GOT3 (cell line): ENCODE measurements around the gene CIRBP.
A peak's percentile ranks its signal among the peaks of the same experiment; 100 is the strongest.
"Not testable (repeated sequence)": the region's sequence is repeated elsewhere in the genome, so short reads cannot be mapped to it uniquely, and the experiment has no call there.

Source experiments
- DNase-seq: peaks from one replicate; lab custom pipeline; 2025; ENCODE audit warnings: mixed read lengths; lab: John Stamatoyannopoulos, UW

CIRBP gene

DNA sequence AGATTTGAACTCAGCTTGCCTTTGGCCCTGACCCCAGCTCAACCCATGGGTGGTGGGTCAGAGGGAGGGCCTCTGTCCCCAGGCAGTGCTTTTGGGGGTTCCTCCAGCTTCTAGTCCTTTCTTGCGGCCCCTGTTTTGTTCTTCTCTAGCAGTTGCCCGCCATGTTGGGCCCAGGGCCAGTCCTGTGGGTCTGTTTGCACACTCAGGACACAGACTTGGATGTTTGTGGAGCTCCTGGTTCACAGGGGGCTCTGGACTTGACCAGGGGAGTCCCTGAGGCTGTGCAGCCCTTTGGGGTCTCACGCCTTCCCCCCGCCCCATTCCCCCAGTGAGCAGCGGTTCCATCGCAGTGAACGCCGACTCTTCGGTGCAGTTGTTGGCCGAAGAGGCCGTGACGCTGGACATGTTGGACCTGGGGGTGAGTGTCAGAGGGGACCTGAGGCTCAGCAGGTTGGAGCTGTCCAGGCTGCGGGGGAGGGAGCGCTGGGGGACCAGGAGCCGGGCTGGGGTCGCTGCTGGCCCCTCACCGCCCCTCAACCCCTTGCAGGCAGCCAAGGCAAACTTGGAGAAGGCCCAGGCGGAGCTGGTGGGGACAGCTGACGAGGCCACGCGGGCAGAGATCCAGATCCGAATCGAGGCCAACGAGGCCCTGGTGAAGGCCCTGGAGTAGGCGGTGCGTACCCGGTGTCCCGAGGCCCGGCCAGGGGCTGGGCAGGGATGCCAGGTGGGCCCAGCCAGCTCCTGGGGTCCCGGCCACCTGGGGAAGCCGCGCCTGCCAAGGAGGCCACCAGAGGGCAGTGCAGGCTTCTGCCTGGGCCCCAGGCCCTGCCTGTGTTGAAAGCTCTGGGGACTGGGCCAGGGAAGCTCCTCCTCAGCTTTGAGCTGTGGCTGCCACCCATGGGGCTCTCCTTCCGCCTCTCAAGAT is 25.1 kb upstream of the CIRBP start:
- peak; percentile 39 for DNase-seq

DNA sequence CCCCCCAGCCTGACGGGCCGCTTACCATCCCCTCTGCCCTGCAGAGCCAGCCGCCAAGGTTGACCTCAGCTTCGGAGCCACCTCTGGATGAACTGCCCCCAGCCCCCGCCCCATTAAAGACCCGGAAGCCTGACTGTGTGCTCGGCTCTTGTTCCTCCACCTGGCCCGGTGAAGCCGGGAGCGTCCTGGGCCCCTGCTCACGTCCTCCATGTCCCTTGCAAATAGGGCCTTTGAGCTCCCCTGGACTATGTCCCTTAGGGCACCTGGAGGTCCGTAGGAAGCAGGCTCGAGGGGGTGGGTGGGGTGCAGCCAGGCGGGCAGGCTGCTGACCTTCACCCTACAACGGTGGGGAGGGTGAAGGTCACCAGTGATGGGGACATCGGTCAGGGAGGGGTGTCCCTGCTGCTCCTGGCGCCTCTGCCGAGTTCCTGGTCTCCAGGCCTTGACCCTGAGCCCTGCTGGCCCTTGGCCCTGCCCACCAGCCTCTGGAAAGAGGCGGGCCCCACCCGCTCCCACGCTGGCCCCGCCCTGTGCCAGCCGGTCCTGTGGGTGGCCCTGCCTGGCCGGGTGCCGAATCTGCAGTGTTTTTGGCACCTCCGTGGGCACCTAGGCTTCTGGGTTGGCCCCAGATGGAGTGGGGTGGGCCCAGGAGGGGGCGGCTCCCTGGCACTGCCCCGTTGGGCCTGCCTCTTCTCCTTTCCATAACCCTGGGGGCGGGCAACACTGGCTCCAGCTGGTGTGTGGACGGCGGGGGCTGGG is 24.3 kb upstream of the CIRBP start:
- no peak for DNase-seq

DNA sequence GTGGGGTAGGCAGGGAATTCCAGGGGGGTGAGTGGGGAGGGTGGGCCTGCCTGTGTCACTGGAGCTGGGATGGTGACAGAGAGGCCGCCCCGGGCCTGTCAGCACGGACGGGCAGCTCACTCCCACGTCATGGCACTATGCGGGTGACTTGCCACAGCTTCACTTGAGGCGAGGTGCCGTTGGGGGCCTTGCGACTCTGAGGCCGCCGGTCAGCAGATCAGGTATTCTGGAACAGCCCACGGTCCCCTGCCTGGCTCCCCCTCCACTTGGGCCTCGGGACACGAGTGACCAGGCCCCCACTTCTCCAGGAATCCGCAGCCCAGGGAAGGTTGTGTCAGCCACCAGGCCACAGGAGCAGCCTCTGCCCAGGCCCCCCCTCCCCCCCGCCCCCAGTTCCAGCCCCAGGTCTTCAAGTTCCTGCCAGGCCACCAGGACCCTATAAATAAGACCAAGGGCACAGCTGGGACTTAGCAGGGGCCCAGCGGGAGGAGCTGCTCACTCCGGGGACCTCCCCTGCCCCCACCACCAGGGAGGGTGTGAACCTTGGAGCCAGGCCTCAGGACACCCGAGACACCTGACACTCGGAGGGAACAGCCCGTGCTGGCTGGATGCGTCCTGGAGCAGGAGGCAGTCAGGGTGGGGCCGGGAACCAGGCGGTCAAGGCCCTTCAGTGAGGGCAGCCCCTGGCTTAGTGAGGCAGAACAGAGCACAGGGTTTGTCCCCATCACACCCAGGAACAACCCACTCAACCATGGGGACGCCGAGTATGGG is 23.5 kb upstream of the CIRBP start:
- no peak for DNase-seq

DNA sequence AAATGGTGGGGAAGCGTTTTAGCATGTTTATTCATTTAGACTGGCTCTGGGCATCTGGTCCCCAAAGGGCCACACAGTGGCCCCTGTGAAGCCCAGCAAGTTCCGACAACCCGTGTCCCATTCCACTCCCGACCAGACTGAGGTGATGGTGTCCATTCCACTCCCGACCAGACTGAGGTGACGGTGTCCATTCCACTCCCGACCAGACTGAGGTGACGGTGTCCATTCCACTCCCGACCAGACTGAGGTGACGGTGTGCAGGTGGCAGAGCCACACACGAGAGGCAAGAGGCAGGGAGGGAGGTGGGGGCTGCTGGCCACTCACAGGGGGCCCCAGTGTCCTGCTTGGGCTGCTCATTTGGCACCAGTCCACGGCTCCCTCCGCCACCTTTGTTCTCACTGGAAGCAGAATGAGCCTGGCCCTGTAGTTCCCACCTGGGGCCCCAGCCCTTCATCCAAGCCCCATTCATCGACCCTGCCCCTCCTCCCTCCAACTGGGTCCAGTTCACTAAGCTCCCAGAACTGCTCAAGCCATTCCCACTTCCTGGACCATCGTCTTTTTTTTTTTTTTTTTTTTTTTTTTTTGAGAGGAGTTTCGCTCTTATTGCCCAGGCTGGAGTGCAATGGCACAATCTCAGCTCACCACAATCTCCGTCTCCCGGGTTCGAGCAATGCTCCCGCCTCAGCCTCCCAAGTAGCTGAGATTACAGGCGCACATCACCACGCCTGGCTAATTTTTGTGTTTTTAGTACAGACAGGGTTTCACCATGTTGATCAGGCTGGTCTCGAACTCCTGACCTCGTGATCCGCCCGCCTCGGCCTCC is 22.7 kb upstream of the CIRBP start:
- not testable (repeated sequence) for DNase-seq

DNA sequence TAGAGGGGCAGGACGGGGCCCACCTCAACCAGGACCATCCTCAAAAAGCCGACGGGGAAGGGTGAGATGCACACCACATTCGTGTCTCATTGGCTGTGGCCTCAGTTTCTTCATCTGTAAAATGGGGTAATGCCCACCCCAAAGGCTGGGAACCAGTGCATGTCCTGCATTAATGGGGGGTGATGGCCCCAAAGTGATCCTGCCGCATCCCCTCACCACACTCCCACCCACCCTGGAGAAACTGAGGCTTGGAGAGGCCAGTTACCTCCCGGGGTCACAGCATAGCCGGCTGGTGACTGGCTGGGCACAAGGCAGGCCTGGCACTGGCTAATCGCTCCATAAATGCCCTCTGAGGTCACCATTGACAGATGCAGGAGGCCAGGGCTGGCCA is 21.4 kb upstream of the CIRBP start:
- DNase-seq = no peak

DNA sequence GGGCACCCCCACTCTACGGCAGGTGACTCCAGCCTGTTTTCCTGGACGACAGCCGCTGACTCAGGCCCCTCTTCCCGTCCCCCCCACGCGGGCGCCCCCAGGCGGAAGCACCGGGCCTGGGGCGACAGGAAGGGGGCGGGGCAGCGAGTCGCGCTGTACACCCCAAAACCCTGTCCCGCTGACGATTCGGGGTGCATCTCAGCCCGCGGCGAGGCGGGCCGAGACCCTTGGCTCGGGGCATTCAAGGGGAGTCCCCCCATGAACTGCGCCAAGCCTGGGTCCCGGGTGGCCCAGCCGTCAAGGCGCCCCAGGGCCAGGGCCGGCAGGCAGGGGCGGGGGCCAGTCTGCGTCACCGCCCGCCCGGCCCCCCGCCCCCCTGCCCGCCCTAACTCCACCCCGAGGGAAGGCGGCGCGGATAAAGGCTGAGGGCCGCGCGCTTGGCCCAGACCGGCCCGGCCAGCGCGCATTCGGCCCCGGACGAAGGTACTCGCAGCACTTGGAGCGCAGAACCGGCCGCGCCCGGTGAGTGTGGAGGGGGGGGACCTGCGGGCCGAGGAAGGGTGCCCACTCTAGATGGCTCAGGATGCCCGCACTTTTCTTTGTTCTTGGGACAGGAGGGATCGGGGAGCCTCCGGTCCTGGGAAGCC is 20.9 kb upstream of the CIRBP start, which contains the start of gene MIDN:
Gene MIDN (plus strand): TSS at position 445 of the 647 bp plus-strand sequence. CDS start 1,714 bp downstream, outside the sequence.
- peak; percentile 87 for DNase-seq

DNA sequence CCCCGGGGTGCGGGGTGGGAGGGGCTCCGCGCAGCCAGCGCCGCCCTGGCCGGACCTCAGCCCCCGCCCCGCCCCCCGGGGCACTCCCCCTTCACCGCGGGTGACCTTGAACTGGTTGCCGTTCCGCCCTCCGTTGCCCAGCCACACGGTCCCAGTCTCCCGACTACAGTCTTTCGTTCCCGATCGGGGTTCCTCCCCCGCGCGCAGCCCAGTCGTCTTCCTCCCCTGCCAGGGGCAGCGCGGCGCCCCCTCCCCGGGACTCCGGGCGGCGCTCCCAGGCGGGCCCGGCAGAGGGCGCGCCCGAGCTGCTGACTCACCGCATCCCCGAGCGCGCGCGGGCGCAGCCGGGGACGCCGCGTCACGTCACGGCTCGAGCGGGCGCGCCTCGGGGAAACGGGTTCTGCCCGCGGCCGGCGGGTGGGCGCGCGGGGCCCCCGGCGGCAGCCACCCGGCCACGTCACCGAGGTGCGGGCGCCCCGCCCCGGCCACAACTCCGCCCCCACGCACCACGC is 20.3 kb upstream of the CIRBP start:
- peak; percentile 87 for DNase-seq

DNA sequence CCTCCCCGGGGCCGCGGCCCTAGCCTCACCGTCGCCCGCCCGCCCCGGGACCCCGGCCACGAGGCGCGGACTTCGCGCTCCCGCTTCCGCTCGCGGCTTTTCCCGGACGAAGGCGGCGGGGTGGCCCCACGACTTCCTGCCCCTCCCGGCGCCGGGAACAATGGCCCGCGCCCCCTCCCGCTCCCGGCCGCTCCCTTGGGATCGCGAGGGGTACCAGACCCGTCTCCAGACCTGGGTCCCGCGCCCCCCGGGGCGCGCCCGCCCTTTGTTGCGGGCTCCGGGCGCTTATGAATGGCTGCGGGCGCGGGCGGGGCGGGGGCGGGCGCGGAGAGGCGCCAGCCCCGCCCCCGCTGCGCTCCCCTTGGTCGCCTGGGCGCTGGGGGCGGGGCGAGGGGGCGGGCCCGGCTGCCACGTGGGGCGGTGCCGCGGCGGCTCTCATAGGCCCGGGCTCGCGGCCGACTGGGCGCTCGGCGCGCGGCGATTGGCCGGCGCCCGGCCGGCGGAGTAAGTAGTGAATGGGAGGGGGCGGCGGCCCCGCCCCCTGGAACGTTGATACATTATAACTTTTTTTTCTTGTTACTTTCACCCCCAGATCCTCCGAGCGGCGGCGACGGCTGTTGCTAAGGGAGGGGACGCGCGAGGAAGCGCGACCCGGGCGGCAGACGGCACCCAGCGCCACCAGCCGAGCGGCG is 19.7 kb upstream of the CIRBP start:
- DNase-seq = peak; percentile 92

DNA sequence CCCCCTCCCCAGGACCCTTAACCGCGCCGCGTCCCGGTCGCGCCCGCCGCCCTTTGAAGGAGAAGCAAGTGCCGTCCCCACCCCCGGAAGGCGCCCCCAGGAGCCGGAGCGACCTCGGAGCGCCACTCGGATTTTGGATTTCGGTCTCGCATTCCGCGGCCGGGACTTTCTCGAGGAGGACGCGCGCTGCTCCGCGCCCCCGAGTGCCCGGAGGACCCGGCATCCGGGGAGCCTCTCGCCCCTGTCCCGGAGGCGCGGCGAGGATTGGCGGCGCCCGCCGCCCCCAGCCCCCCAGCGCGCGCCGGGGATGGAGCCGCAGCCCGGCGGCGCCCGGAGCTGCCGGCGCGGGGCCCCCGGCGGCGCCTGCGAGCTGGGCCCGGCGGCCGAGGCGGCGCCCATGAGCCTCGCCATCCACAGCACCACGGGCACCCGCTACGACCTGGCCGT is 19.1 kb upstream of the CIRBP start:
- DNase-seq = no peak

DNA sequence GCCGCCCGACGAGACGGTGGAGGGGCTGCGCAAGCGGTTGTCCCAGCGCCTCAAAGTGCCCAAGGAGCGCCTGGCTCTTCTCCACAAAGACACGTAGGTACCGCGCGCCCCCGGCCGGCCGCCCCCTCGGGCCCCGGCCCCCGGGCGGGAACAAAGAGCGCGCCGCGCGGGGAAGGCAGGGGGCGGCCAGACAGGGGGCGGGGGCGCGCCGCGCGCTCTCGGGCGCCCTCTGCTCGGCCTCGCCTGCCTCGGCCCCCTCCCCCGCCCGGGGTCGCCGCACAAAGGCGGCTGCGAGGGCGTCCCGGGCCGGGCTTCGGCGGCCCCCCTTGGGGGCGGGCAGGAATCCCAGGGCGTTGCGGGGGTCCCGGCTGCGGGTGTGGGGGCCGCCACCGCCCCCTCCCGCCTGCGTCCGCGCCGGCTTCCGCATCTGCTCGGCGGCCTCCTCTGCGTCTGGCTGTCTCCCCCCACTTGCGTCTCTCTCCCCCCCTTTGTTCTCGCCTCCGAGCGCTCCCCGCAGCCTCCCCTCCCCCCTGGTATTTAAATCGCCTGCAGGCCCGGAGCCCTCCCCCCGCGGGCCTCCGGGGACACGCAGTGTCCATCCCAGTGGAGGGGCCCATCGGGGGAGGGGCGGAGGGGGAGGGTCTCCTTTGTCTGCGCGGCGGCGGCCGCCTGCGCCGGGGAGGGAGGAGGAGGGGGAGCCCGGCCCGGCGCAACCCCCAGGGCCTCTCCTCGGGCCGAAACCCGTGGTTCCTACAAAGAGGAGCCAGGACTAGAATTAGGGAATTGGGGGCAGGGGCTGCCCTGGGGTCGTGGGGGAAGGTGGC is 18.5 kb upstream of the CIRBP start:
- DNase-seq = no peak

DNA sequence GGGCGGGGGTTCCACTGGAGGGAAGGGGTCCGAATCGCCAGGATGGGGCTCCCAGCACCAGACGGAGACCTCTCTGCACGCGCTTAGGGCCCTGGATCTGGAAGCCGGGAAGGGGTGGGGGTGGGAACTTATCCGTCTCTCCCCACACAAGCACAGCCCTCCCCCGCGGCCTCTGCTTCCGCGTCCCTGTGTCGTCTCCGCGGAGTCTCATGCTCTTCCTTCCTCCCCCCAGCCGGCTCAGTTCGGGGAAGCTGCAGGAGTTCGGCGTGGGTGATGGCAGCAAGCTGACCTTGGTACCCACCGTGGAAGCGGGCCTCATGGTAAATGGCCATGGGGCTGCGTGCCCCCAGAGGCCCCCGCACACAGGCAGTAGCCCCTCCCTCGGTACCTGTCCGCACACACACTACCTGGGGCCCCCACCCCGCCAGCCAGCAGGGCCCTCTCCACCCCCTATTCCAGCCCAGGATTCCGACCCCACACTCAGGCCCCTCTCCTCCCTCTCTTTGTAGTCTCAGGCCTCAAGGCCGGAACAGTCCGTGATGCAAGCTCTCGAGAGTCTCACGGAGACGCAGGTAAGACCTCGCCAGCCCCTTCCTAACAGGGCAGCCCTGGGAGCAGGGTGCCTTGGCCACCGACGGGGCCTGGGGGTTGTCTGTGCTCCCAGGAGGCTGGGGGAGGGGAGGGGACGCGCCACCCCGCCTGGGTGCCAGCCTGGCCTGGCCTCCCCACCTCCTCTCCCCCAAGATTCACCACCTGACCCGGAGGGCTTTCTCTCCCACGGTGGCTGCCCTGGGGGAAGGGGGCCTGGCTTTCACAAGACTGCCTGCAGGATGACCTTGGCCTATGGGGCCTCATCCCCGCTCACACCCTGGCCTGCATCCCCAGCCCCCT is 17.6 kb upstream of the CIRBP start:
- no peak for DNase-seq

DNA sequence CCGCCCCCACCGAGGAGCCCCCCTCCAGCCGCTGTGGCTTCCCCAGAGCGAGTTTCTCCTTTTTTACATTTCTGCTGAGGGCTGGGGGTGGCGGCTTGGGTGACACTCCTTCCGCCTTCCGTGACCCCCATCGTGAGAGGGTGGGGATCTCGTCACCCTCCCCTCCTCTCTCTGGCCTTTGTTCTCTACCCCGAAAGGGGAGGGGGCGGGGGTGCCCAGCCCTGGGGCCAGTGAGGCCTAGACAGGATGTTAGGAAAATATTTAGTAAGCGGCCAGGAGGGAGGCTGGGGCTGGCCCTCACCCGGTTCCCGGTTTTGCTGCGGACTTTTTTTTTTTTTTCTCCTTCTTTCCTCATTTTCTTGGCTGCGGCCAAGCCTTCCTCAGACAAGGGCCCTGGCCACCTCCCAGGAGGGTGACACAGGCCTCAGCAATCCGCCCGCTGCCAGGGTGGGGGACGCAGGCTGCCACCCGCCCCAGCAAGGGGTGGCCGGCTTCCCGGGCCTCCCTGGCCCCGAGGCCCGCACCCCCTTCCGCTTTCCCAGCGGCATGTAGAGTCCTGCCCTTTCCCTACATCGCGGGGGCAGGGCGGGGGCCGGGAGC is 16.8 kb upstream of the CIRBP start:
- DNase-seq = peak; percentile 78

DNA sequence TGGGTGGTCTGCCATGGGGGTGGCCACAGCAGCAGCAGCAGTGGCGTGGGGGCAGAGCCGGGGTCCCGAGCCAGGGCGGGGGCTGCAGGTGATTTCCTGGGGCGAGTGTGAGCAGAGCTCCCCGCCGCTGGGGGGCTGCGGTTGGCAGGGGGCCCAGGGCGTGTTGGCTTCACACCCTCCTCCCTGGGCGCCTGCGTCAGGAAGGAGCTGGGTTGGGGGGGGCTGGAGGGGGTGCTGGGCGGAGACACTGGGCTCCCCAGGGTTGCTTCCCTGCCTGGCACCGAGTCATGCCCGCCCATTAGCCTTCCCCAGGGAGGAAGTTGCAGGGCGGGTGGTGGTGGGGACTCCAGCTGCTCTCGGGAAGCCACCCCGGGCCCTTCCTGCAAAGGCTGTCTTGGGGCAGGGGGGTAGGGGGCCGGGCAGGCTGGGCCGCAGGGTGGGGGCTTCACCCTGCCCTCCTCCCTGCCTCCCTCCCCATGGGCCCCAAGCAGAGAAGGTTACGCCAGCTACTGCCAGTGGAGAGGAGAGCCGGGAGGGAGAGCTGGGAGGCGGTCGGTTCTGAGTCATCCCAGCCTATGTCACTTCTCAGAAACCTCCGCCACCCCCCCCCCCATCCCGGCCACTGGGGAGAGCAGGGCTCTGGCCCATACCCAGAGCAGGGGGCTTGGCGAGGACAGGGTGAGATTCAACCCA is 16.2 kb upstream of the CIRBP start:
- DNase-seq = peak; percentile 79

DNA sequence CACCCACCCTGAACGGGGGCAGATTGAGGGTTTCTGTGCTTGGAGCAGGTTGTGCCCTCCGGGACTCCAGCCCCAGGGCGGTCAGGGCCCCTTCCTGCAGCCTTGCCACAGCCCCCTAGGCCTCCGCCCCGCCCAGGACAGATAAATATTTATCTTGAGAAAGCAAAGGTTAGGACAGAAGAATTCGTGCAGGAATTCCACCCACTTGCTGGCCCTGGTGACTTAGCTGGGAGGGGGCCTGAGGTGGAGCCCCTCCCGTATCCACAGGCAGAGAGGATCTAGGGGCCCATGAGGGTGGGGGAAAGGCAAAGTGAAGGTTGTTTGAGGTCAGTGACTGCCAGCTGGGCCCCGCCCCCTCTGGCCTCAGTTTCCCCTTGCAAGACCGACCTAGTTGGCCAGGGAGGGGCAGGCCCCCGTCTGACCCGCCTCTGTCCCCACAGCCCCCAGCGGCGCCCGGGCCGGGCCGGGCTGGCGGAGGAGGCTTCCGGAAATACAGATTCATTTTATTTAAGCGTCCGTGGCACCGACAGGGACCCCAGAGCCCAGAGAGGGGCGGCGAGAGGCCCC is 15.5 kb upstream of the CIRBP start:
- DNase-seq = peak; percentile 73

DNA sequence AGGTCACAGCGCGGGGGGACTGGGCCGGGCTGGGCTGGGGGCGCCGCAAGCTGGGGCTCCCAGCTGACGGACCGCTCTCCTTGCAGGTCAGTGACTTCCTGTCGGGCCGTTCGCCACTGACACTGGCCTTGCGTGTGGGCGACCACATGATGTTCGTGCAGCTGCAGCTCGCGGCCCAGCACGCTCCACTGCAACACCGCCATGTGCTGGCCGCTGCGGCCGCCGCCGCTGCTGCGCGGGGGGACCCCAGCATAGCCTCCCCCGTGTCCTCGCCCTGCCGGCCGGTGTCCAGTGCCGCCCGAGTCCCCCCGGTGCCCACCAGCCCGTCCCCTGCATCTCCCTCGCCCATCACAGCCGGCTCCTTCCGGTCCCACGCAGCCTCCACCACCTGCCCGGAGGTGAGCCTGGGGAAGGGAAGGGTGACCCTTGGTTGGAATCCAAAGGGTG is 15.0 kb upstream of the CIRBP start:
- DNase-seq = no peak

DNA sequence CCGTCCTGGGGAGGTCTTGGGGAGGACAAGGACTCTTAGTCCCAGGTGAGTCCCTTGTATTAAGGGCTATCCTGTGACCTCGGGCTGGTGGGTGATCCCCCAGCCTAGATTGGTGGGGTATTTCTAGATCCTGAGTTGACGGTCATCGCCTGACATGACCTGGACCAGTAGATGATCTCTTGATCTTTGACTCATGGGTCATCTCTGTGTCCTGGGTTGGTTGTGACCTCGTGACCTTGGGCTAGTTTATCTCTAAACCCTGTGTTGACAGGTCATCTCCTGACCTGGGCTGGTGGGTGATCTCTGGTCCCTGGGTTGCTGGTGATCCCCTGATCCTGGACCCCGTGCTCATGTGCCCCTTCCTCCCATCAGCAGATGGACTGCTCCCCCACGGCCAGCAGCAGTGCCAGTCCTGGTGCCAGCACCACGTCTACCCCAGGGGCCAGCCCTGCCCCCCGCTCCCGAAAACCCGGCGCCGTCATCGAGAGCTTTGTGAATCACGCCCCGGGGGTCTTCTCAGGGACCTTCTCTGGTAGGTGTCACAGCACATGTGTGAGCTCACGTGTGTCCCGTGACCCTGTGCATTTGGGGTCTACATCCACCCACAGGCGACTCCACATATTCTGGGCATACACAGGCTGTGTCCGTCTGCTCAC is 14.5 kb upstream of the CIRBP start:
- DNase-seq = no peak
